ENCODE measurements around the gene USP24.

DNA sequence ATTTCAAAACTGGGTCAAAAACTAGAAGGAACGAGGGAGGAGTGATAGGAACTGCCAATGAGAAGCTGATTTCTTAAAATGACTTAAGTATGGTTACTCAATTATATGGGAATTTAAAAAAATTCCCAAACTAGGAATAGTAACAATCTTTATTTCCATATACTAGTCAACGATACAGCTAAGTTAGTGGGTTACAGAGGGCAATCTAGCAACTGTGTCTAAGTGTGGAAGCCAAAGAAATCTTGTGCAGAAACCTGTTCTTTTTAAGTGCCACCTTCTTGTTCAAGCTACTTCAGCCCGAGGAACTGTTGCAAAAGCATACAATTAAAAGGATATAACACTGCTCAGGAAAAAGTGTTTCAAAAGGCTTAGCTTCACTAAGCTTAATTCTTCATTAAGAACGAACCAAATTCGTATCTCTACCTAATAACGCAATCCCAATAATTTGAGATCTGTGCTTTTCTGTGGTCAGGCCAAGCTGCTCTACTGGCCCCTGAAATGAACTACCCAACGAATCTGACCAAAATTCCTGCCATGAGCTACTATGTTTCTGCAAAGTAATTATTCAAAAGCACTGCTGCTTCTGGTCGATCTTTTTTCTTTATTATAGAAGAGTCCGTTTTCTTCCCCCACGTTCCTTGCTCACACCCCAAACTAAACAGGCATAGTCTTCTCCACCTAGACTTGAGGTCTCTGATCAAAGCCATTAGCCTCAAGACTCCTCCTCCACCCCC is 1.8 kb downstream of the USP24 start:
- TF ChIP-seq, protein P1, sequence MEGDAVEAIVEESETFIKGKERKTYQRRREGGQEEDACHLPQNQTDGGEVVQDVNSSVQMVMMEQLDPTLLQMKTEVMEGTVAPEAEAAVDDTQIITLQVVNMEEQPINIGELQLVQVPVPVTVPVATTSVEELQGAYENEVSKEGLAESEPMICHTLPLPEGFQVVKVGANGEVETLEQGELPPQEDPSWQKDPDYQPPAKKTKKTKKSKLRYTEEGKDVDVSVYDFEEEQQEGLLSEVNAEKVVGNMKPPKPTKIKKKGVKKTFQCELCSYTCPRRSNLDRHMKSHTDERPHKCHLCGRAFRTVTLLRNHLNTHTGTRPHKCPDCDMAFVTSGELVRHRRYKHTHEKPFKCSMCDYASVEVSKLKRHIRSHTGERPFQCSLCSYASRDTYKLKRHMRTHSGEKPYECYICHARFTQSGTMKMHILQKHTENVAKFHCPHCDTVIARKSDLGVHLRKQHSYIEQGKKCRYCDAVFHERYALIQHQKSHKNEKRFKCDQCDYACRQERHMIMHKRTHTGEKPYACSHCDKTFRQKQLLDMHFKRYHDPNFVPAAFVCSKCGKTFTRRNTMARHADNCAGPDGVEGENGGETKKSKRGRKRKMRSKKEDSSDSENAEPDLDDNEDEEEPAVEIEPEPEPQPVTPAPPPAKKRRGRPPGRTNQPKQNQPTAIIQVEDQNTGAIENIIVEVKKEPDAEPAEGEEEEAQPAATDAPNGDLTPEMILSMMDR (IDR thresholded peaks at IDR 0.05) = no peak
- no peak for TF ChIP-seq EZH2 (IDR thresholded peaks at IDR 0.05; ENCODE audit: borderline replicate concordance, insufficient read depth, low read depth, low read length, poor library complexity, severe bottlenecking)

Measured in B cell (primary cell).